COLO668 (cell line): ENCODE results near the gene KLHL6.

ENCODE experiments used
- DNase-seq: peaks from one replicate; lab custom pipeline; 2025; ENCODE audit not compliant: unreplicated experiment; lab: John Stamatoyannopoulos, UW

The KLHL6 gene, protein sequence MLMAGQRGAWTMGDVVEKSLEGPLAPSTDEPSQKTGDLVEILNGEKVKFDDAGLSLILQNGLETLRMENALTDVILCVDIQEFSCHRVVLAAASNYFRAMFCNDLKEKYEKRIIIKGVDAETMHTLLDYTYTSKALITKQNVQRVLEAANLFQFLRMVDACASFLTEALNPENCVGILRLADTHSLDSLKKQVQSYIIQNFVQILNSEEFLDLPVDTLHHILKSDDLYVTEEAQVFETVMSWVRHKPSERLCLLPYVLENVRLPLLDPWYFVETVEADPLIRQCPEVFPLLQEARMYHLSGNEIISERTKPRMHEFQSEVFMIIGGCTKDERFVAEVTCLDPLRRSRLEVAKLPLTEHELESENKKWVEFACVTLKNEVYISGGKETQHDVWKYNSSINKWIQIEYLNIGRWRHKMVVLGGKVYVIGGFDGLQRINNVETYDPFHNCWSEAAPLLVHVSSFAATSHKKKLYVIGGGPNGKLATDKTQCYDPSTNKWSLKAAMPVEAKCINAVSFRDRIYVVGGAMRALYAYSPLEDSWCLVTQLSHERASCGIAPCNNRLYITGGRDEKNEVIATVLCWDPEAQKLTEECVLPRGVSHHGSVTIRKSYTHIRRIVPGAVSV

DNA sequence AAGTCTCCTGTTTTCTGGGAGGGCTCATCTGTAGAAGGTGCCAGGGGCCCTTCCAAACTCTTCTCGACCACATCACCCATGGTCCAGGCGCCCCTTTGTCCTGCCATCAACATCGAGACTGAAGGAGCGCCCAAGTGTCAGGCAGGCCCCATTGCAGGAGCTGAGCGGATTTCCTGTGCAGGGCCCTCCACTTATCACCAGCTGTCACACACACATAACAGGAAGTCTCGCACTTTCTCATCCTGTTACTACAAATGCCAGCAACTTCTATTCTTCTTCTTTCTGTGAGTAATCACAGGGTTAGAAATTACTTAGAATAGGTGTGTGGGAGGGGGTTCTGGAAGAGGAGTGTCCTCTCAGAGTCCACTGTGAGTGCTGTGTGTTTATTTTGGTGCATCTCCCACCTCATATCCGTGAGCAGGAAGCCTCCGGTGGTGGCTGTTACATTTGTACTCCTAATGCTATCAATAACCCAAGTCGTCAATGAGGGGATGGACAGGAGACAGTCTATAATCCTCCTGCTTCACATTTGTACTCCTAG is at the start of gene KLHL6:
Gene KLHL6, minus strand, starts transcription at position 166 of the 541 bp plus-strand sequence. Its CDS starts 53 bp downstream, at position 113.
- DNase-seq = no peak

GRCh38 chr3:183597959-183598358 is 42.5 kb upstream of the KLHL6 start:
- DNase-seq = no peak

- no peak for DNase-seq
Observed at GRCh38 chr3:183594636-183595035, 39.1 kb upstream of the KLHL6 start.

GRCh38 chr3:183592821-183593220 is 37.3 kb upstream of the KLHL6 start:
- no peak for DNase-seq

- DNase-seq = no peak
Observed at GRCh38 chr3:183591881-183592521, 36.5 kb upstream of the KLHL6 start.

GRCh38 chr3:183590442-183590841 is 34.9 kb upstream of the KLHL6 start:
- DNase-seq = no peak

DNA sequence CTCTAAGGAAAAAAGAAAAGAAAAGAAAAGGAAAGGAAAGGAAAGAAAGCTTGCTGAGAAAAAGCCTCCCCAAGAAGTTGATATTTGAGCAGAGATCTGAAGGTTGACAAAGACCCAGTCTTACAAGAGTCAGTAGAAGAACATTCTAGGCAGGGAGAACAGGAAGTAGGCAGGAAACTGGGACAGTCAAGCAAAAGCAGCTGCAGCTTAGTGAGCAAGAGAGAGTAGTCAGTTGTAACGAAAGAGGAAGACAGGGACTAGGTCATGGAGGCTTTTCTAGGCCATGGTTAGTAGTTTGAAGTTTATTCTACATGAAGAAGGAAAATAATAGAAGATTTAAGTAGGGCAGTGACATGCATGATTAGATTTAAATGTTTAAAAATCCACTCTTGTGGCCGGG is 31.8 kb upstream of the KLHL6 start:
- no peak for DNase-seq

GRCh38 chr3:183586477-183586876 is 31.0 kb upstream of the KLHL6 start:
- no peak for DNase-seq

- no peak for DNase-seq
Observed at GRCh38 chr3:183584914-183585280, 29.4 kb upstream of the KLHL6 start.

DNA sequence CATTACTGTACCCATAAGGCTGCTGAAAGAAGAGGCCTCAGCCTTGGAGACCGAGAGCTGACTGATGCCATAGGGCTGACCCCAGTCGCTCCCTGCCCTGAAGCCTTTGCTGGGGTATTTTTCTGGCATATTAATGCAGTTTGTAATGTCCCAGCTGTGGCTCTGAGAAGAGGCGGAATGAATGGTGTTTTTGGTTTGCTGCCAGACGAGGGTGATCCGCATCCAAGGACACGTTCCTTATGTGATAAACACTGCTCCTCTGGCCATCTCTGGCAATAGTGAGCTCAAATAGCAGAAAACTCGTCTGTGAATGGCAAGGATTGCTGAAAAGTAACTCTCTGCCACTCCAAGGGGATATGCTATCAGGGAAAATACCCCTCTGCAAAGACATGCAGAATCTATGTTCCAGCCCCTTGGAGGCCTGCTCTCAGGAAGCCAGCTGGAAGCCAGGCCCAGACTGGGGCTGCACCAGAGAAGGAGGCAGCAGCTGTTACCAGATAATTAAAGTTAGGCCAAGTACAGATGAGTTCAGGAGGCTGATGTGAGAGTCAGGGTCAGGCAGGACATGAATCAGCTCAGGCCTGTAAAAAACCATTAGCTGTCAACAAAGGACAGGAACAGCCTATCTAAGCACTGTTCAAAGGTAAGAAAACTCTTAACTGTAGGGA is 28.9 kb upstream of the KLHL6 start:
- no peak for DNase-seq

- DNase-seq = no peak
Observed at GRCh38 chr3:183583331-183584245, 28.1 kb upstream of the KLHL6 start.

DNA sequence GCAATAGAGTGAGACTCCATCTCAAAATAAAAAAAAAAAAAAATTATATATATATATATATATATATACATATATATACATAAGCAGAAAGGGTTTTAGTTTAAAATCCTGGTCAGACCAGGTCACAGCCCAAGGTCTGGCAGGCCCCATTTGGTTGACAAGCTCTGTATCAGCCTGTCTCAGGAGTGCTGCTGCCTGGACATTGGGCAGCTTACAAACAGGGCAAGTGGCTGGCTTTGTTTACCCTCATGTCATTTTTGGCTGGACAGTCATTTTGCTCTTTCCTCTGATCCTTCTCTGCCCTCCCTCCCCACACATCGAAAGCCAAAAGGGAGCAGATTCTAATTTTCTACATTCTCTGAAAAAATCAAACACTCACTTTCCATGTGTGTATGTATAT is 26.7 kb upstream of the KLHL6 start:
- DNase-seq = no peak

- DNase-seq = no peak
Observed at GRCh38 chr3:183581496-183582155, 26.1 kb upstream of the KLHL6 start.

GRCh38 chr3:183579967-183580900 is 24.7 kb upstream of the KLHL6 start:
- DNase-seq = no peak

DNA sequence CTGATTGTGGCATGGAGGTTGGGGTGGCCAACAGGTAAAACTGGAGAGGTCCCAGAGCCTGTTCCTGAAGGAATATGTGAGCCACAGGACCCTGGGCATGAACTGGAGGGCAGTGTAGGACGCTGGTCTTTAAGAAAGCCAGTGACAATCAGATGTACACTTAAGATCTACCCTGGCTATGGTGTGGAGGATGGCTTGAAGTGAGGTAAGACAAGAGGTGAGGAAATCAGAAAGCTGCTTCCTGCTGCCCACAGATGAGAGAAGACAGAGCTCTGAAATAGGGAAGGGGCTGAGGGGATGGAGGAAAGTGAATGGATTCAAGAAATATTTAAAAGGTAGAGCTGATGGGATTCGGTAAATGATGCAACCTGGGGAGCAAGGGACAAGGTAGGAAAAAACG is 22.7 kb upstream of the KLHL6 start:
- DNase-seq = no peak

DNA sequence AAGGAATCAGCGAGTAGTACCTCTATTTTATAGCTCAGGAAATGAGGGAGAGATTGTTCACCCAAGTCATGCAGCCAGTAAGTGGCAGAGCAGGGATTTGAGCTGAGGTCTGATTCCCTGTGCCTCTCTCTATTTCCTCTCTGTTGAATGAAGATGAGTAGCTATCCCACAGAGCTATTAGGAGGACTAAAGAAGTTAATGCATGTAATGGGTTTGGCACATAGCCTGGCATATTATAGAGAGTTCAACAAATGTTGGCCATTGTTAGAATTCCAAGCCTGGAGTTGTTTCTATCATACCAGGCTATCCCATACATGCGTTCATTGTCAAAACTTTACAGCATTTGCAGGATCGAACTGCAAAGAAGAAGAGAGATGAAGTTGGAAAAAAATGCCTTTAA is 21.8 kb upstream of the KLHL6 start:
- DNase-seq = no peak

- DNase-seq = no peak
Observed at GRCh38 chr3:183576487-183577107, 21.1 kb upstream of the KLHL6 start.

GRCh38 chr3:183572935-183573334 is 17.4 kb upstream of the KLHL6 start:
- no peak for DNase-seq
